Central memory CD4-positive, alpha-beta T cell (primary cell): Measurements from ENCODE around the gene EEF1AKMT2.
"Not testable (repeated sequence)": the region's sequence is repeated elsewhere in the genome, so short reads cannot be mapped to it uniquely, and the experiment has no call there.

Experiments used
- DNase-seq: peaks from one replicate; pipeline ENCODE4 v3.0.0; 2022

The EEF1AKMT2 gene

GRCh38 chr10:124754227-124754626 lies 37.5 kb downstream of the EEF1AKMT2 start:
- no peak for DNase-seq

GRCh38 chr10:124748953-124749645 lies 42.6 kb downstream of the EEF1AKMT2 start:
- no peak for DNase-seq

GRCh38 chr10:124748166-124748565 lies 43.5 kb downstream of the EEF1AKMT2 start:
- no peak for DNase-seq

DNA sequence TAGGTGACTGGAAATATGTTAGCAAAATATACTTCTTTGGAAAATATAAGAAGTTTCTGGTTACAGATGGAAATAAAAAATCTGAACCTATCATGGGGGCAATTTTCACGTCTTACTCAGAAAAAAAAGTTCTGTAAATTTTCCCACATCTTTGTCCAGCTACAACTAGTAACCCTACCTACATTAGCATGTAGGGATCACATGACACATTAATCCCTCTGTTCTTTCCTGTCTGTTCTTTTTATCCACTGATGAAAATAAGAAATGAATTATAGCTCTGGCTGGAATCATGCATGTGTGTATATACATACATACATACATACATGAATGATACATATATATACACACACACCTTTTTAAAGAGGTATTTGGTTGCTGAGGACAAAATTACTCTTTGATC lies 43.9 kb downstream of the EEF1AKMT2 start:
- DNase-seq, result no peak

DNA sequence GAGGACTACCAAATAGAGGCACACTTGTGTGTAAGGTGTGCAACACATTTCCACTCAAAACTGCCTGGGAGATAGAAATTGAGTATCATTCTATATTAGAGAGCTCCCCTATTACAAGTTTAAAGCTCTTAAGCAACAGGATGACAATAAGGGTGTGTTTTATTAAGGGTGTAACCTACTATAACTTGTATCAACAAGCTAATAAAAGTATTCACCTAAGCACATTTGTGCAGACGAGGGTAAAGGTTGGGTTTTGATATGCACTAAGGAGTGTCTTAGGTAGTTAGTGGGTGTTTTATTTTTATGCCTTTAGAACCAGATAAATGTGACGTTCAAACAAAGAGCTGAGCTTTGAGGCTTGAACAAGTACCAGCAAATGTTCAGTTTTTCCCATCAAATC lies 44.7 kb downstream of the EEF1AKMT2 start:
- no peak for DNase-seq

- DNase-seq, result not testable (repeated sequence)
Measured at GRCh38 chr10:124746447-124746846, 45.2 kb downstream of the EEF1AKMT2 start.

DNA sequence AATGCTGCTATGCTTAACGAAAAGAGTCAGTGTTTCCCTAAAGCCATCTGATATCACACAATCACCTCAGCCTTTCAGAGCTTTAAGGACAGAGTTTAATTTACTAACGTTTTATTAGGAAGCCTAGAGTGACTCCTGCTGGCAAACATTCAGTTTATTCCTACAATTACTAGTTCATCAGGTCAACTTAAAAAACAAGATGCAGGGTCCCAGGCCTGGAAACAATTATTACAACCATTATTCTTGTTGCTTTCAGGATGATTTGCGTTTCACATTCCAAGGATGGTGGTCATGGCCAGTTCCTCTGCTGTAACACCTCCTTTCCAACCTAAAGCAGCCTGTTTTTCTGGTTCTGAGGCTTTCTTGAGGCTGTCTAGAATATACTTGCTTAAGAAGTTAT lies 46.0 kb downstream of the EEF1AKMT2 start:
- DNase-seq, result peak; percentile 61

DNA sequence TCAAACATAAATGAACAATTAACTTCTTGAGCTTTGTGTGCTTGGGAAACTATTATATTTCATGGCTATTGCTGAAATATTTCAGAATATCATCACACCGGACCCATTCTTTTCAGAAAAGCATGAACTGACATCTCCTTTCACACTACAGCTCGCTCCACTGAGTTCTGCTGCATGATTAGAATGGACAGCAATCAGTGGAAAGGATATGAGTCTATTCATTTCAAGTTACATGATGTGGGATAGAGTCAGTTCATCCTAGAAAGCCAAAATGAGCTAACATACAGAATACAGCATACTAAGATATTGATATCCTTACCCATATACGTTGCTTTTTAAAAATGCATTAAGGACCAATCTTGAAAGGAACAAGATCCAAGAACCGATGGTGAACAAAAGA lies 46.4 kb downstream of the EEF1AKMT2 start:
- no peak for DNase-seq

DNA sequence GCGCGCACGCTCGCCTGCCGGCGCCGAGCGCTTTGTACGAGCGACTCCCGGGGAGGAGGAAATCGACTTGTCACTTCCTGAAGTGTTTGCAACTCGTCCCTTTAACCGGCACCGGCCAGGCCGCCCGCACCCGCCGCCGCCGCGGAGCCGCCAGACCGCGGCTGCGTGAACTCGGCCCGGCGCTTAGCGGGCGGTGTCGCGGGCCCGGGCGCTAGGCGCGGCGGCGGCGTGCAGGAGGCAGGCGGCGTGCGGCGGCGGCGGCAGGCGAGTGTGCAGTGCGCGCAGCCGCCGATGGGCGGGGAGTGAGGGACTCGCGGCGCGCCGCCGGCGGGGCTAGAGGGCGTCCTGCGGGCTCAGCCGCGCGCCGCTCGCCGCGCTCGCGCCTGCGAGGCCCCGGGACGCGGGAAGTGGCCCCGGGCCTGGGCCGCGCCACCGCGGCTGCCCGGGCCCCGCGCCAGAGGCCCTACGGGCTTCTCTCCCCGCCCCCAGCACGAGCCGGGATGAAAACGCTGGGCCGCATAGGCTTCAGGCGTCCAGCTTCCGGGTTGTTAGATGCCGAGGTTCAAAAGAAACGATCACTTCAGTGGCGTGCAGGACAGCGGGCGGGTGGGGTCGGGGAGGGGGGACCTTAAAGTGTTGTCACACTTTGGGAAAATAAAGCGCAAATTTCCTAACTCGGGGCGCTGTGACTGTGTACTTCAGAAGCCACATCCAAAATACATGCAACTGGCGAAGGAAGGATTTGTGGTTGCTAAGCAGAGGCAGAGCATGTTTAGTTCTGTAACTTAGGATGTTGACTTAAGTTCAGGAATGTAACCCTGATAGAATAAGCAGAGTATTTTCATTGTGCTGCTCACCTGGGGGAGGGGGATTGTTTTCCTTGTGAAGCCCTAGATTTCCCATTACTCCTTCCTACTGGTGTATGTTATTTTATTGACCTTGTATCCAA lies 47.3 kb downstream of the EEF1AKMT2 start, which contains the start of gene FAM53B:
TSS of gene FAM53B (minus strand) at position 277 of the 949 bp plus-strand sequence. CDS start 37,665 bp downstream, outside the sequence.
- peak; percentile 83 for DNase-seq

- DNase-seq, result peak; percentile 24
Measured at GRCh38 chr10:124743191-124744101, 48.2 kb downstream of the EEF1AKMT2 start.

DNA sequence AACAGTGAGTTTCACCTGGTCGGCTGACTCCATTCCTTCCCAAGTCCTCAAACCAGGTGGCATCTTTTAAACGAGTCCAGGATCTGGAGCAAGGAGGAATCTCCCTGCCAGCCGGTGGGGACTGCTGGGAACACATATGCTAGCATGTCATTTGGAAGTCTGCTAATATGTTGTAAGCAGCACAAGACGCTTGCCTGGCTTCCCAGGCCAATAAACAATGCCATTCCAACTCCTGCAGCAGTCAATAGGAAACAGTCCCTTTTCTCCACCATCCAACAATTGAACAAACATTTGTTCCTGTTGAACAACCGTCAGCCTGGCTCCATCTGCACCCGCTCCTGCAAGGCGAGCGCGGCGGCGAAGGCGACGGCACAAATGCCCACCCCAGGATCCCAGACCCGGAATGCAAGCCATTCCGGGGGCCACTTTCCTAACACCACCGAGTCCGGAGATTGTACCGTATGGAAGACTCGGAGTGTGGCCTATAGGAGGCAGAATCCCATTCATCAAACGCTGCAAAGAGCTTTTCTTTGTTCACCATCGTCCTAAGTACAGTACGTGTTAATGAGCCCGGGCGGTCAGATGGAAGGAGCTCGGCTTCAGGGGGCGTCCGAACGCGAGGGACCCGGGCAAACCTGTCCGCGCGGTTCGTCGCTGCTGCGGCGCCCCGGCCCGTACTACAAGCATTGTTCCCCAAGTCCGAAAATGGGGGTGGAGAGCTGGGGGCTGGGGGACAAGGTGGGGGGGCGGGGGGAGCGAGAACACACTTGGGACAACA lies 49.1 kb downstream of the EEF1AKMT2 start:
- DNase-seq, result no peak

DNA sequence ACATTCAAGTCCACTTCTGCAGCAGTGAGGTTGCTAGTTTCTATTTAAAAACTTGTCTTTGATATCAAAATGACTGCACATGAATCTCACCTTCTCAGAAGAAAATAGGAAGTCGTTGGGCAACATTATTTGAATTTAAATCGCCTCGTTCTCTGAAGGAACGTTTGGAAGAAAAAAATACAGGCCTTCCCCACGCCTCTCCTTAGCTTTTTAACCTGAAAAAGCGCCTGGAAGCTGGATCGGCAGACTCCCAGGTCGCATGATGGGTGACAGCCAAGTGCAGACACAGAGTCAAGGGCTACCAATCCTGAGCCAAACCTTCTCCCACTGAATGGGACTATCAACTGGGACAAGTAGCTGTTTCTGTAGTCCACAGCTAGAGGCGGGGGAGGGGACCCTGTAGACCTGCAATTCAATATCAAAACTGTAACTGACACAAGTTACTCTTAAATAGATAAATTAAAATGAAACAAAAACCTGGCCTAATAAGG lies 49.7 kb downstream of the EEF1AKMT2 start:
- peak; percentile 31 for DNase-seq

- DNase-seq, result peak; percentile 74
Measured at GRCh38 chr10:124741281-124741921, 50.3 kb downstream of the EEF1AKMT2 start.

DNA sequence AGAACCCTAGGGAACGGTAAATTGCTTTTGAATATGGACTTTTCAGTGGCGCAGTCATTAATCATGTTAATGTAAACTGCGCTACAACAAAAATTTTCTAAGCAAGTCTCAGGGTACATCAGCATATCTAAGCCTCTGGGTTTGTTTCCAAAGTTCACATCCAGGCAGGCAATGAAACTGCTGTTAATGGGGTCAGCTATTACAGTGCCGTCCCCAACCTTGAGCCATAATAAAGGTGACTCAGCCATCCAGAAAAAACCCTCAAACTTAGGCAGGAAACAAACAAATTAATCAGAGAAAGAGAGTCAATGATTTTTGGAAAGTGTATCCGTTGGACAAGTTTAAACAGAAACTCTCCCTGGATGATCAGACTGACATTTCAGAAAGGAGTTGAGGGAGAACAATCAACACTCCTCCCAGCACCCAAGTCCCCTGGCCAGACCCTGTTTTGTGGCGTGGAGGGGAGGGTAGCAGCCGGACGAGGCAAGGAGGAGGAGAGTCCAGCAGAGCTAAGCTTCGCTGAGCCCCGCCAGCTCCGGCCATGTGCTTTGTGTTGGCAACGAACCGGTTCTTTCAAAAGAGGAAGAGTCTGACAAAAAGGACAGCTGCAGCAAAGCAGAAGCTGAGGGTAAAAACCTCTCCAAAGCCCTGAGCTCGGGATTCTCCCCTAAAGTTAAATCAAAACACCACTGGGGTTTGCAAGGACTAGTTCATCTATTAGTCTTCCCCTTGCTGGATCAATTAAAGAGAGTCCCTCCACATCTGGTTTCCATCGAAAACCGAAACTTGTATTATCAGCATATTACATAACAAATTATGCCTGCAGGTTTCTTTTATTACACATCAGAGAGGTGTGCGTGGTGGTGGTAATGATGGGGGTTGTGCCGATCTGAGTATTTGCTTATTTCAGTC lies 51.1 kb downstream of the EEF1AKMT2 start:
- DNase-seq, result no peak

DNA sequence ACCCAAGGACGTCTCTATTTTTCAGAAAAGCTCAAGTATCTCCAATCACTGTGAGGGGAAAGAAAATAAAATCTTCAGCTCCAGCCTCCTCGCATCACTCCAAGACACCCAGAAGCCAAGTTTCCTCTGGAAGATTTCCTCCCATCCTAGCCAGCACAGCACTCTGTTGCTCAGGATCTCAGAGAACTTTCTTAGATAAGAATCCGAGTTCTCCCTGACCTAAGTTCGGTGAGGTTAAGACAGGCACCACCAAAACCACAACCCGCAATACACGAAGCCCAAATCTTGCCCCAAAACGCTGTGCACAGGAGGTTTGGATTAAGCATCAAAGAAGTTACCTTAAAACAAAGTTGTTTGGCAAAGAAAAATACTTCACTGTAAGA lies 51.7 kb downstream of the EEF1AKMT2 start:
- peak; percentile 48 for DNase-seq

DNA sequence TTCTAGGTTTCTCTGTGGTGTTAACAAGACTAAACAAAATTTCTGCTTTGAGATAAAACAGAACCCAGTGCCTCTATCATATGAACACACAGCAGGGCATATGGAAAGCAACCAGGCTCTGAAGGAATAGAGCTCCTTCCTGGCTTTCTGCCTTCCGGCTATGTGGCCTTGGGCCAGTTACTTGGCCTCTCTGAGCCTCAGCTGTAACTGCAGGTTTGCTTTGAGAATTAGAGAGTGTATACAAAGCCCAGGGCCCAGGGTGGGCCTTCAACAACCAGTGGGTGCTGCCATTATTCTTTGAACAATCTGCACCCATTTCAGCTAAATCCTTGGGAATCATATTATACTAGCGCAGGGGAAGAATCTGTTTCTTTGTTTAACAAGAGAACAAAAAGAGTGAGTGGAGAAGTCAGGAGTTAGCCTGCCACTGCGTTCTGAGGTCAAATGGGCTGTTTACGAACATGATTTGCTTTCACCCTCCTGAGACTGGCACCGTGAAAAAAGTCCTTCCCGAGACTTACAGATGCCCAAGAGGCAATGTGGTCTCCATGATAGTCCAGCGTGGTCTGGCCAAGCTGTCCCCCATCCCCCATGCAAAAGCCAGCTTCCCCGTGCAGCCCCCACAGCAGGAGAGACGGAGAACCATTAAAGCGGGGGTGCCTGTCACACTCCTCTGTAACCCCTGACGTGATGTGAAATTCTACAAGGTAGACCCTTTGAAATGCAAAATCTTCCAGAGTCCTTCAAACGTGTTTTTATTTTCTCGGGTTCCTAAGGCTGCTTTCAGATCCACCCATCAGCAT lies 52.4 kb downstream of the EEF1AKMT2 start:
- no peak for DNase-seq

DNA sequence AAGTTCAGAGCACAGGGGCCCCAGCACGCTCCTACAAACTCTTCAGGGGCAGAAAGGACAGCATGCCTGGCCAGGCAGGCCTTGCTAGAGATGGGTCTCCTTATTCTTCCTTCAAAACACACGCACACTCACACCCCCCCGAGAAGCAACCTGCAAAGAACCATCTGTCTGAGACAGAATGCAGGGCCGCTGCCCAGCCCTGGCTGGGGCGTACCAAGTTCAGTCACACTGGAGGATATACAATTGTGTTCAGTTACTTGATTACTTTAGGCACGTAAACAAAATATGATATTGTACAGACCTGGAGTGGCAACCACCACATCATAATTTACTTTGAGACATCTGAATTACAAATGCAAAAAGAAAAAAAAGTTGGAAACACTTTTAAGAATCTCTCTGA lies 53.2 kb downstream of the EEF1AKMT2 start:
- no peak for DNase-seq

DNA sequence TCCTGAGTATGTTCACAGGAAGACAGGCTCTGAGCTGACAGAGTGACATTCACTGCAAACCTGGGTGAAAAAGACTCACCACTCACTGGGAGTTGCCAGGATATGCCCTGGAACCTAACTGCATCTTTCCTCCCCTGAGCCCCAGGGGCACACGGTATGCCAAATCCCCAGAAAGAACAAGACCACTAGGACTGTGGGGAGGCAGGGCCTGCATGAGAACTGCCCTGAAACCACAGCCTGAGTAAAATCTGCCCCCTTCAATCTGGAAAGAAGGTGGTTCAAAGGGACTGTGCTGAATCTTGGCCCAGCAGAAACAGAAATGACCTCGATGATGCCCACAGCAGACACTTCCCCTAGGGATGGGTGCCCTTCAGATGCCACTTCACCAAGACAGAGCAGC lies 54.0 kb downstream of the EEF1AKMT2 start:
- no peak for DNase-seq

- DNase-seq, result no peak
Measured at GRCh38 chr10:124737221-124737620, 54.5 kb downstream of the EEF1AKMT2 start.
